IMR-90 (cell line): Measurements from ENCODE around the gene DPP10. TPM values are rescaled to one million over a fixed set of nuclear protein-coding genes. Genes with fewer than 3 reads are reported as not detected.

Experiments used
- ATAC-seq: fragments of 200-7000 bp; cut with Tn5 transposase; 2 replicates; pipeline ENCODE4 v1.9.1; 2020; ENCODE audit warnings: low read depth, mild to moderate bottlenecking, moderate library complexity
- BruUV-seq: library from RNA; stranded (reverse); fragments of 400-500 nt; replicated peaks from 2 replicates; lab custom pipeline; 2021; lab: Mats Ljungman, UMichigan
- CTCF ChIA-PET: fragments of 300-600 bp; formaldehyde crosslinking; extraction: SDS; loops from one replicate; lab custom pipeline; 2021; ENCODE audit warnings: antibody characterized with exemption; lab: Yijun Ruan, JAX
- POLR2A ChIA-PET: fragments of 300-600 bp; sonication (Branson Sonifier 250); formaldehyde crosslinking; loops from one replicate; lab custom pipeline; 2022; ENCODE audit warnings: antibody characterized with exemption; ENCODE audit not compliant: unreplicated experiment; lab: Charles Lee
- DNase-seq: peaks from one replicate; pipeline ENCODE4 v3.0.0; 2013
- H2AFZ ChIP-seq: replicated peaks from 2 replicates; pipeline ENCODE3; 2013; ENCODE audit warnings: low read length, mild to moderate bottlenecking; ENCODE audit not compliant: poor library complexity
- H2AK5ac ChIP-seq: 2 replicates; pipeline ENCODE4 v1.6.1; 2013; ENCODE audit warnings: low read depth, low read length, inconsistent platforms
- H2AK9ac ChIP-seq: replicated peaks from 2 replicates; pipeline ENCODE3; 2013; ENCODE audit warnings: mild to moderate bottlenecking, low read depth, low read length, moderate library complexity; ENCODE audit not compliant: poor library complexity
- H2BK120ac ChIP-seq: 2 replicates; pipeline ENCODE4 v1.6.1; 2013; ENCODE audit warnings: low read depth, low read length, inconsistent platforms
- H2BK15ac ChIP-seq: 3 replicates; pipeline ENCODE4 v1.6.1; 2013; ENCODE audit warnings: low read depth, low read length, inconsistent platforms
- H2BK20ac ChIP-seq: 2 replicates; pipeline ENCODE4 v1.6.1; 2013; ENCODE audit warnings: low read depth, mild to moderate bottlenecking, inconsistent platforms, low read length, moderate library complexity
- H2BK5ac ChIP-seq: 2 replicates; pipeline ENCODE4 v1.6.1; 2013; ENCODE audit warnings: mild to moderate bottlenecking, low read depth, low read length, inconsistent platforms; ENCODE audit not compliant: poor library complexity, severe bottlenecking
- H3K14ac ChIP-seq: replicated peaks from 2 replicates; pipeline ENCODE4 v1.6.1; 2013; ENCODE audit warnings: low read depth, low read length, inconsistent platforms
- H3K18ac ChIP-seq: 2 replicates; pipeline ENCODE4 v1.6.1; 2013; ENCODE audit warnings: low read depth, low read length, control low read depth
- H3K23ac ChIP-seq: 2 replicates; pipeline ENCODE4 v1.6.1; 2013; ENCODE audit warnings: low read depth, low read length, inconsistent platforms
- H3K27ac ChIP-seq: 2 replicates; pipeline ENCODE4 v1.5.1; 2013; ENCODE audit warnings: mild to moderate bottlenecking, control low read depth, low read length; ENCODE audit not compliant: insufficient read depth
- H3K27me3 ChIP-seq: 2 replicates; pipeline ENCODE4 v1.6.1; 2013; ENCODE audit warnings: low read length; ENCODE audit not compliant: control insufficient read depth, insufficient read depth
- H3K36me3 ChIP-seq: 2 replicates; pipeline ENCODE4 v1.6.1; 2013; ENCODE audit warnings: low read length, mixed read lengths; ENCODE audit not compliant: control insufficient read depth, insufficient read depth
- H3K4ac ChIP-seq: 2 replicates; pipeline ENCODE4 v1.6.1; 2013; ENCODE audit warnings: low read depth, low read length, inconsistent platforms
- H3K4me1 ChIP-seq: 2 replicates; pipeline ENCODE4 v1.6.1; 2013; ENCODE audit warnings: low read length, mixed read lengths; ENCODE audit not compliant: control insufficient read depth, insufficient read depth
- H3K4me2 ChIP-seq: 2 replicates; pipeline ENCODE4 v1.6.1; 2013; ENCODE audit warnings: low read depth, mild to moderate bottlenecking, control low read depth, low read length, moderate library complexity
- H3K4me3 ChIP-seq: 2 replicates; pipeline ENCODE4 v1.5.1; 2013; ENCODE audit warnings: low read depth, mild to moderate bottlenecking, control low read depth, low read length, moderate library complexity; ENCODE audit not compliant: insufficient read depth
- H3K56ac ChIP-seq: 2 replicates; pipeline ENCODE4 v1.6.1; 2013; ENCODE audit warnings: low read length, inconsistent platforms; ENCODE audit not compliant: insufficient read depth; ENCODE audit errors: extremely low read depth
- H3K79me1 ChIP-seq, 2 experiments: 2 replicates each; pipeline ENCODE4 v1.6.1; 2013; ENCODE audit warnings: low read length in 2 of 2, inconsistent platforms in 1 of 2, low read depth in 1 of 2
- H3K9ac ChIP-seq: 2 replicates; pipeline ENCODE4 v1.6.1; 2013; ENCODE audit warnings: low read depth, low read length, control low read depth
- H3K9me1 ChIP-seq: 2 replicates; pipeline ENCODE4 v1.6.1; 2013; ENCODE audit warnings: low read length, inconsistent platforms; ENCODE audit not compliant: insufficient read depth
- H3K9me3 ChIP-seq: 2 replicates; pipeline ENCODE4 v1.6.1; 2013; ENCODE audit warnings: low read length; ENCODE audit not compliant: control insufficient read depth, insufficient read depth
- H4K20me1 ChIP-seq: 2 replicates; pipeline ENCODE4 v1.6.1; 2013; ENCODE audit warnings: low read length, inconsistent platforms; ENCODE audit not compliant: insufficient read depth
- H4K5ac ChIP-seq: 2 replicates; pipeline ENCODE4 v1.6.1; 2013; ENCODE audit warnings: mild to moderate bottlenecking, low read depth, low read length, control low read depth
- H4K8ac ChIP-seq, 2 experiments: 2 replicates each; pipeline ENCODE4 v1.6.1; 2013; ENCODE audit warnings: low read depth in 2 of 2, low read length in 2 of 2, control low read depth in 1 of 2, inconsistent platforms in 1 of 2
- H4K91ac ChIP-seq: 2 replicates; pipeline ENCODE4 v1.6.1; 2013; ENCODE audit warnings: low read depth, low read length, inconsistent platforms; ENCODE audit not compliant: insufficient read depth
- BHLHE40 ChIP-seq: fragments of 150-350 bp; IDR thresholded peaks from 2 replicates; pipeline ENCODE4 v1.6.1; 2016; ENCODE audit warnings: mild to moderate bottlenecking, low read depth, low read length
- CEBPB ChIP-seq: IDR thresholded peaks from 2 replicates; pipeline ENCODE4 v1.6.1; 2012; ENCODE audit warnings: low read depth, low read length, improper control_type of control experiment
- CHD1 ChIP-seq: IDR thresholded peaks from 2 replicates; pipeline ENCODE4 v1.6.1; 2012; ENCODE audit warnings: low read depth, low read length, improper control_type of control experiment
- CTCF ChIP-seq: conservative IDR thresholded peaks from 2 replicates; pipeline ENCODE4 v1.5.1; 2012; ENCODE audit warnings: mild to moderate bottlenecking, low read depth, low read length, improper control_type of control experiment
- ELK1 ChIP-seq: fragments of 150-350 bp; IDR thresholded peaks from 2 replicates; pipeline ENCODE4 v1.6.1; 2016; ENCODE audit warnings: low read depth, mild to moderate bottlenecking, low read length, moderate library complexity, borderline replicate concordance
- FOS ChIP-seq: fragments of 150-350 bp; IDR thresholded peaks from 2 replicates; pipeline ENCODE4 v1.6.1; 2016; ENCODE audit warnings: low read depth, low read length
- MAFK ChIP-seq: IDR thresholded peaks from 2 replicates; pipeline ENCODE4 v1.6.1; 2012; ENCODE audit warnings: low read depth, low read length, improper control_type of control experiment
- MAZ ChIP-seq: IDR thresholded peaks from 2 replicates; pipeline ENCODE4 v1.6.1; 2012; ENCODE audit warnings: low read depth, mild to moderate bottlenecking, low read length, improper control_type of control experiment, moderate library complexity, borderline replicate concordance
- MXI1 ChIP-seq: IDR thresholded peaks from 2 replicates; pipeline ENCODE4 v1.6.1; 2012; ENCODE audit warnings: low read depth, mild to moderate bottlenecking, low read length, moderate library complexity, borderline replicate concordance
- NFE2L2 ChIP-seq: fragments of 150-350 bp; IDR thresholded peaks from 2 replicates; pipeline ENCODE4 v1.6.1; 2016; ENCODE audit warnings: low read depth, mild to moderate bottlenecking, low read length
- POLR2A ChIP-seq: IDR thresholded peaks from 2 replicates; pipeline ENCODE4 v1.6.1; 2012; ENCODE audit warnings: mild to moderate bottlenecking, low read depth, low read length
- RAD21 ChIP-seq: IDR thresholded peaks from 2 replicates; pipeline ENCODE4 v1.6.1; 2012; ENCODE audit warnings: low read length, improper control_type of control experiment
- RFX5 ChIP-seq: IDR thresholded peaks from 2 replicates; pipeline ENCODE4 v1.8.0; 2012; ENCODE audit warnings: low read depth, mild to moderate bottlenecking, low read length, moderate library complexity
- SMC3 ChIP-seq: fragments of 150-350 bp; IDR thresholded peaks from 2 replicates; pipeline ENCODE4 v1.6.1; 2016; ENCODE audit warnings: low read depth, mild to moderate bottlenecking, antibody characterized with exemption, low read length, moderate library complexity
- WGBS, 2 experiments: methylation state at CpG; one replicate each; pipeline versions ENCODE4 v1.1.5 to v1.1.7; 2013; ENCODE audit warnings: missing lambda C conversion rate in 2 of 2; ENCODE audit not compliant: insufficient read length in 1 of 2; ENCODE audit errors: extremely low coverage in 2 of 2; 5-methylcytosine and 5-hydroxymethylcytosine counted together
- dilution Hi-C: fragments of 300-500 bp; cut with HindIII; formaldehyde crosslinking; loops from one replicate; pipeline ENCODE4 v1.14.3; 2018; ENCODE audit warnings: low sequenced_read_pairs; ENCODE audit not compliant: unreplicated experiment
- in situ Hi-C: fragments of 300-500 bp; cut with MboI; formaldehyde crosslinking; loops from 3 replicates; pipeline ENCODE4 v1.14.3; 2019; ENCODE audit warnings: low sequenced_read_pairs, inconsistent platforms, mixed read lengths
- intact Hi-C: fragments of 100-400 bp; cut with micrococcal nuclease; formaldehyde crosslinking; loops from 2 replicates; pipeline ENCODE4 v1.10.0; 2022
- polyA plus RNA-seq, 3 experiments: library from polyadenylated mRNA; depleted of rRNA; stranded (reverse); fragments of >200 nt; gene quantifications; 2 replicates each; pipeline ENCODE4 v1.2.3, GENCODE V29; 2012; ENCODE audit warnings: low replicate concordance in 1 of 3
- total RNA-seq: library from RNA; depleted of rRNA; stranded (reverse); fragments of >200 nt; gene quantifications from 2 replicates; pipeline ENCODE4 v1.2.3, GENCODE V29; 2012
- TF ChIP-seq, protein P1 (sequence below): fragments of 150-350 bp; IDR thresholded peaks from 2 replicates; pipeline ENCODE4 v1.6.1; 2017; ENCODE audit warnings: mild to moderate bottlenecking, antibody characterized with exemption, low read length, low read depth

Gene DPP10
- total and polyA plus RNA-seq, 2 of the 4 experiments (the other 2 are of a cell fraction): not detected

- no peak overlapping the region for H2AK9ac ChIP-seq
- no peaks in the 10 kb centered on the region for H3K9me1 ChIP-seq
- no peak overlapping the region for H3K14ac ChIP-seq
- H4K91ac ChIP-seq: no peak overlapping the region
- no peak overlapping the region for H3K4me3 ChIP-seq
- H3K9me3 ChIP-seq: peaks cover 4% of the 10 kb centered on the region
- H3K79me1 ChIP-seq: no peaks in the 10 kb centered on the region
- H3K4me1 ChIP-seq: no peaks in the 10 kb centered on the region
- ATAC-seq (no peak), DNase-seq (no peak)
- no peak overlapping the region for H3K23ac ChIP-seq
- H2BK15ac ChIP-seq: no peak overlapping the region
- H3K18ac ChIP-seq: no peak overlapping the region
- no peak overlapping the region for H2BK5ac ChIP-seq
- intact Hi-C loops (no loop called here), dilution Hi-C loops (no loop called here), in situ Hi-C loops (no loop called here)
- H3K27me3 ChIP-seq: no peaks in the 10 kb centered on the region
- TF ChIP-seq CHD1: no peak
- TF ChIP-seq RAD21: no peak
- no peak for TF ChIP-seq CEBPB
- no peak for TF ChIP-seq BHLHE40
- TF ChIP-seq SMC3: no peak
- no peak for TF ChIP-seq RFX5
- TF ChIP-seq ELK1: no peak
- TF ChIP-seq MAZ: no peak
- TF ChIP-seq POLR2A: no peak
- TF ChIP-seq FOS: no peak
- TF ChIP-seq NFE2L2: no peak
- TF ChIP-seq MAFK: no peak
- TF ChIP-seq MXI1: no peak
- TF ChIP-seq CTCF: no peak
- TF ChIP-seq, protein P1, sequence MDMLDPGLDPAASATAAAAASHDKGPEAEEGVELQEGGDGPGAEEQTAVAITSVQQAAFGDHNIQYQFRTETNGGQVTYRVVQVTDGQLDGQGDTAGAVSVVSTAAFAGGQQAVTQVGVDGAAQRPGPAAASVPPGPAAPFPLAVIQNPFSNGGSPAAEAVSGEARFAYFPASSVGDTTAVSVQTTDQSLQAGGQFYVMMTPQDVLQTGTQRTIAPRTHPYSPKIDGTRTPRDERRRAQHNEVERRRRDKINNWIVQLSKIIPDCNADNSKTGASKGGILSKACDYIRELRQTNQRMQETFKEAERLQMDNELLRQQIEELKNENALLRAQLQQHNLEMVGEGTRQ: no peak
- no peaks in the 10 kb centered on the region for H3K36me3 ChIP-seq
- no peak overlapping the region for H3K4me2 ChIP-seq
- no peak overlapping the region for H4K8ac ChIP-seq
- CTCF ChIA-PET: no interaction called here
- no peak overlapping the region for H3K9ac ChIP-seq
- H3K27ac ChIP-seq: no peak overlapping the region
- no peak overlapping the region for H2BK120ac ChIP-seq
- H2BK20ac ChIP-seq: no peak overlapping the region
- H4K5ac ChIP-seq: no peak overlapping the region
- WGBS, 2 experiments: no CpG with 5 or more reads among the region's 2 CpGs
- no peak overlapping the region for H2AFZ ChIP-seq
- H2AK5ac ChIP-seq: no peak overlapping the region
- H3K56ac ChIP-seq: no peak overlapping the region
- no TSS peak for BruUV-seq
- POLR2A ChIA-PET: no interaction called here
- no peaks in the 10 kb centered on the region for H4K20me1 ChIP-seq
- no peak overlapping the region for H3K4ac ChIP-seq
Measured at GRCh38 chr2:115075800-115076199, 633.4 kb downstream of the DPP10 start.
